HL-60 (cell line): ENCODE measurements around the gene LRRC4C.

Experiments
- DNase-seq, 2 experiments: peaks; one replicate each; pipeline ENCODE4 v3.0.0-alpha.2; 2010 to 2020; ENCODE audit warnings: low read depth in 1 of 2, low spot score in 1 of 2
- H3K27ac ChIP-seq: fragments of 250-450 bp; sonication (Bioruptor Pico); replicated peaks from 2 replicates; pipeline ENCODE4 v1.5.1; 2020; ENCODE audit warnings: mild to moderate bottlenecking, moderate library complexity
- H3K27me3 ChIP-seq: fragments of 250-450 bp; sonication (Bioruptor Pico); 2 replicates; pipeline ENCODE4 v1.5.1; 2021; ENCODE audit warnings: mild to moderate bottlenecking, moderate library complexity; ENCODE audit not compliant: insufficient read depth, poor library complexity, severe bottlenecking
- H3K4me3 ChIP-seq: replicated peaks from 2 replicates; pipeline ENCODE4 v1.5.1; 2011; ENCODE audit warnings: mild to moderate bottlenecking, control low read depth, low read length; ENCODE audit not compliant: insufficient read depth
- CTCF ChIP-seq: IDR thresholded peaks from one replicate; pipeline ENCODE4 v1.5.1; 2011; ENCODE audit warnings: low read length, control low read depth, inconsistent platforms; ENCODE audit not compliant: insufficient read depth
- GABPA ChIP-seq: IDR thresholded peaks from 2 replicates; pipeline ENCODE4 v1.6.1; 2012; ENCODE audit warnings: low read depth
- POLR2AphosphoS5 ChIP-seq: IDR thresholded peaks from 2 replicates; pipeline ENCODE4 v1.6.1; 2012; ENCODE audit warnings: low read depth
- SPI1 ChIP-seq: IDR thresholded peaks from 2 replicates; pipeline ENCODE4 v1.6.1; 2012; ENCODE audit warnings: low read depth, mild to moderate bottlenecking, borderline replicate concordance
- TF ChIP-seq, protein P1 (sequence below): IDR thresholded peaks from 2 replicates; pipeline ENCODE4 v1.6.1; 2012; ENCODE audit warnings: low read depth; ENCODE audit not compliant: insufficient replicate concordance

Gene LRRC4C

GRCh38 chr11:40384991-40385390, 1074.5 kb downstream of the LRRC4C start:
- no peak for DNase-seq
- no peaks in the 10 kb centered on the region for H3K27me3 ChIP-seq
- H3K4me3 ChIP-seq, result no peak overlapping the region
- no peak for TF ChIP-seq CTCF
- no peak for TF ChIP-seq GABPA
- TF ChIP-seq POLR2AphosphoS5, result no peak
- TF ChIP-seq SPI1, result no peak
- TF ChIP-seq, protein P1, sequence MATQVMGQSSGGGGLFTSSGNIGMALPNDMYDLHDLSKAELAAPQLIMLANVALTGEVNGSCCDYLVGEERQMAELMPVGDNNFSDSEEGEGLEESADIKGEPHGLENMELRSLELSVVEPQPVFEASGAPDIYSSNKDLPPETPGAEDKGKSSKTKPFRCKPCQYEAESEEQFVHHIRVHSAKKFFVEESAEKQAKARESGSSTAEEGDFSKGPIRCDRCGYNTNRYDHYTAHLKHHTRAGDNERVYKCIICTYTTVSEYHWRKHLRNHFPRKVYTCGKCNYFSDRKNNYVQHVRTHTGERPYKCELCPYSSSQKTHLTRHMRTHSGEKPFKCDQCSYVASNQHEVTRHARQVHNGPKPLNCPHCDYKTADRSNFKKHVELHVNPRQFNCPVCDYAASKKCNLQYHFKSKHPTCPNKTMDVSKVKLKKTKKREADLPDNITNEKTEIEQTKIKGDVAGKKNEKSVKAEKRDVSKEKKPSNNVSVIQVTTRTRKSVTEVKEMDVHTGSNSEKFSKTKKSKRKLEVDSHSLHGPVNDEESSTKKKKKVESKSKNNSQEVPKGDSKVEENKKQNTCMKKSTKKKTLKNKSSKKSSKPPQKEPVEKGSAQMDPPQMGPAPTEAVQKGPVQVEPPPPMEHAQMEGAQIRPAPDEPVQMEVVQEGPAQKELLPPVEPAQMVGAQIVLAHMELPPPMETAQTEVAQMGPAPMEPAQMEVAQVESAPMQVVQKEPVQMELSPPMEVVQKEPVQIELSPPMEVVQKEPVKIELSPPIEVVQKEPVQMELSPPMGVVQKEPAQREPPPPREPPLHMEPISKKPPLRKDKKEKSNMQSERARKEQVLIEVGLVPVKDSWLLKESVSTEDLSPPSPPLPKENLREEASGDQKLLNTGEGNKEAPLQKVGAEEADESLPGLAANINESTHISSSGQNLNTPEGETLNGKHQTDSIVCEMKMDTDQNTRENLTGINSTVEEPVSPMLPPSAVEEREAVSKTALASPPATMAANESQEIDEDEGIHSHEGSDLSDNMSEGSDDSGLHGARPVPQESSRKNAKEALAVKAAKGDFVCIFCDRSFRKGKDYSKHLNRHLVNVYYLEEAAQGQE, result no peak
- no peak overlapping the region for H3K27ac ChIP-seq

DNA sequence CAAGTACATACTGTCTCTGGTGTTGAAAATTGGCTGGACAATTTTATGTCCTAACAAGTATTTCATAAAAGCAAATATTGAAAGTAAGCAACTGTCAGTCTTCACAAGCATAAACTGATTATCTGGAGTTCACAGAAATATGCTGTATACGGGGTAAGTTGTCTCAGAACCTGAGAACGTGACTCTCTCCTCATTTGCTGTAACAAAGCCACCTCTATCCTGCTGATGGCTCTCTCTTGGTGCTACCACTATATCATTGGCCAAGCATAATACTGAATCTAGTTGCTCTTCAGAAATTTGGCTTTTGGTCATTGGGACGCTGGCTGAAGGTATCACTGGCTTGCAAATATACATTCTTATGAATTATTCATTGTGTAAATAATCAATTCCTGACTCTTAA, 1078.0 kb downstream of the LRRC4C start:
- Histone ChIP-seq H3K4me3 (no peak overlapping the region), H3K27me3 (no peaks in the 10 kb centered on the region), H3K27ac (no peak overlapping the region)
- no peak for TF ChIP-seq SPI1
- no peak for TF ChIP-seq CTCF
- no peak for DNase-seq

GRCh38 chr11:40380835-40381234, 1078.6 kb downstream of the LRRC4C start:
- no peak for DNase-seq
- Histone ChIP-seq H3K27ac (no peak overlapping the region), H3K27me3 (no peaks in the 10 kb centered on the region), H3K4me3 (no peak overlapping the region)
- TF ChIP-seq, protein P1, result no peak
- TF ChIP-seq CTCF (no peak), POLR2AphosphoS5 (no peak), SPI1 (no peak)

DNA sequence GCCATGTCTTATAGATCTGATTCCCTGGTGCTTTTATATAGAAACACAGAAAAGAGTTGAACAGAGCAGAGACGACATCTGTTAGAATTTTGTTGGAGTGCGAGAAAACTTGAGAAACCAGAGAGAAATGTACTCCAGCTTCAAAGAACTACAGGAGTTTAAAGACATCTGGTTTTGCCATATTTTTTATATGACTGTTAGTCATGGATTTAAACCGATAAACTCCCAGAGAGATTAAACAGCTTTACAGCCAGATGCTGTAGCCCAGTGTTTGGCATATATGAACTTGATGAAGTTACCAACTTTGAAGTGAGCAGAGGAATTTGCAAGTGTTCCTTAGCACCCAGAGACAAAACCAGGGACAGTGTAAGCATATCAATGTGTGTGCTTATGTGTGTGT, 1083.1 kb downstream of the LRRC4C start:
- TF ChIP-seq SPI1 (no peak), GABPA (no peak), POLR2AphosphoS5 (no peak), CTCF (no peak)
- TF ChIP-seq, protein P1, result no peak
- DNase-seq, result no peak
- Histone ChIP-seq H3K27me3 (no peaks in the 10 kb centered on the region), H3K27ac (no peak overlapping the region), H3K4me3 (no peak overlapping the region)
